ENCODE data around the gene ETFA. TPM values are rescaled to one million over a fixed set of nuclear protein-coding genes. Genes with fewer than 3 reads are reported as not detected.
"Not testable (repeated sequence)": the region's sequence is repeated elsewhere in the genome, so short reads cannot be mapped to it uniquely, and the experiment has no call there.

Gene ETFA
- total RNA-seq, 1 experiment from 2014 or later, result 236 TPM

- DNase-seq (ENCODE audit: low read depth), result no peak
Observed at GRCh38 chr15:76282465-76282864, 28.8 kb downstream of the ETFA start.

GRCh38 chr15:76278651-76279050 lies 32.6 kb downstream of the ETFA start:
- no peak for DNase-seq (ENCODE audit: low read depth)

GRCh38 chr15:76274821-76275220 lies 36.4 kb downstream of the ETFA start:
- no peak for DNase-seq (ENCODE audit: low read depth)

GRCh38 chr15:76274226-76274625 lies 37.0 kb downstream of the ETFA start:
- no peak for DNase-seq (ENCODE audit: low read depth)

- no peak for DNase-seq (ENCODE audit: low read depth)
Observed at GRCh38 chr15:76270876-76271275, 40.4 kb downstream of the ETFA start.

GRCh38 chr15:76267077-76267476 lies 44.2 kb downstream of the ETFA start:
- no peak for DNase-seq (ENCODE audit: low read depth)

GRCh38 chr15:76265769-76266168 lies 45.5 kb downstream of the ETFA start:
- not testable (repeated sequence) for DNase-seq (ENCODE audit: low read depth)

GRCh38 chr15:76260246-76260938 lies 50.9 kb downstream of the ETFA start:
- no peak for DNase-seq (ENCODE audit: low read depth)

GRCh38 chr15:76259392-76259791 lies 51.9 kb downstream of the ETFA start:
- DNase-seq (ENCODE audit: low read depth), result no peak

- no peak for DNase-seq (ENCODE audit: low read depth)
Observed at GRCh38 chr15:76258460-76258859, 52.8 kb downstream of the ETFA start.

GRCh38 chr15:76253691-76254473 lies 57.4 kb downstream of the ETFA start:
- DNase-seq (ENCODE audit: low read depth), result peak; percentile 50

- no peak for DNase-seq (ENCODE audit: low read depth)
Observed at GRCh38 chr15:76252249-76252648, 59.0 kb downstream of the ETFA start.

GRCh38 chr15:76251717-76252116 lies 59.6 kb downstream of the ETFA start:
- DNase-seq (ENCODE audit: low read depth), result no peak

GRCh38 chr15:76245072-76245610 lies 66.1 kb downstream of the ETFA start:
- DNase-seq (ENCODE audit: low read depth), result no peak

GRCh38 chr15:76239786-76240185 lies 71.5 kb downstream of the ETFA start:
- DNase-seq (ENCODE audit: low read depth), result no peak

GRCh38 chr15:76236350-76236749 lies 74.9 kb downstream of the ETFA start:
- DNase-seq (ENCODE audit: low read depth), result no peak

GRCh38 chr15:76235186-76235826 lies 76.0 kb downstream of the ETFA start:
- peak; percentile 53 for DNase-seq (ENCODE audit: low read depth)

- no peak for DNase-seq (ENCODE audit: low read depth)
Observed at GRCh38 chr15:76234337-76234889, 76.9 kb downstream of the ETFA start.

GRCh38 chr15:76233921-76234320 lies 77.3 kb downstream of the ETFA start:
- DNase-seq (ENCODE audit: low read depth), result no peak

- no peak for DNase-seq (ENCODE audit: low read depth)
Observed at GRCh38 chr15:76229266-76229665, 82.0 kb downstream of the ETFA start.

- no peak for DNase-seq (ENCODE audit: low read depth)
Observed at GRCh38 chr15:76223521-76223920, 87.7 kb downstream of the ETFA start.

GRCh38 chr15:76222159-76222558 lies 89.1 kb downstream of the ETFA start:
- no peak for DNase-seq (ENCODE audit: low read depth)
